HG02642 (cell line): ENCODE results near the gene THUMPD3.
A peak's percentile ranks its signal among the peaks of the same experiment; 100 is the strongest.

Source experiments
- ATAC-seq: cut with Tn5 transposase; IDR thresholded peaks from one replicate; pipeline ENCODE4 v1.9.1; 2021; ENCODE audit warnings: mild to moderate bottlenecking; ENCODE audit not compliant: unreplicated experiment, poor library complexity

Gene THUMPD3

GRCh38 chr3:9352917-9353752, 9.7 kb upstream of the THUMPD3 start:
- no peak for ATAC-seq

GRCh38 chr3:9361691-9362388, 1.0 kb upstream of the THUMPD3 start:
- no peak for ATAC-seq

- no peak for ATAC-seq
Observed at GRCh38 chr3:9369508-9369907, 6.7 kb downstream of the THUMPD3 start.

- no peak for ATAC-seq
Observed at GRCh38 chr3:9373465-9373864, 10.6 kb downstream of the THUMPD3 start.

- no peak for ATAC-seq
Observed at GRCh38 chr3:9377981-9378380, 15.1 kb downstream of the THUMPD3 start.

- no peak for ATAC-seq
Observed at GRCh38 chr3:9379327-9379726, 16.5 kb downstream of the THUMPD3 start.

- no peak for ATAC-seq
Observed at GRCh38 chr3:9380014-9380413, 17.2 kb downstream of the THUMPD3 start.

- ATAC-seq = no peak
Observed at GRCh38 chr3:9384141-9384828, 21.4 kb downstream of the THUMPD3 start.

- ATAC-seq = no peak
Observed at GRCh38 chr3:9385187-9386077, 22.6 kb downstream of the THUMPD3 start.

- ATAC-seq = no peak
Observed at GRCh38 chr3:9386078-9386459, 23.2 kb downstream of the THUMPD3 start.

- ATAC-seq = no peak
Observed at GRCh38 chr3:9386501-9387321, 23.9 kb downstream of the THUMPD3 start.

GRCh38 chr3:9387322-9387655, 24.4 kb downstream of the THUMPD3 start:
- no peak for ATAC-seq

GRCh38 chr3:9388142-9388541, 25.3 kb downstream of the THUMPD3 start:
- no peak for ATAC-seq

GRCh38 chr3:9388562-9389272, 25.9 kb downstream of the THUMPD3 start:
- no peak for ATAC-seq

GRCh38 chr3:9390265-9390888, 27.5 kb downstream of the THUMPD3 start:
- no peak for ATAC-seq

GRCh38 chr3:9392041-9392440, 29.2 kb downstream of the THUMPD3 start:
- no peak for ATAC-seq

GRCh38 chr3:9395570-9396300, 32.9 kb downstream of the THUMPD3 start:
- ATAC-seq = no peak

- ATAC-seq = peak; percentile 29
Observed at GRCh38 chr3:9396301-9396631, 33.4 kb downstream of the THUMPD3 start.
